Smooth muscle cell (in vitro differentiated cells): Measurements from ENCODE around the gene SAYSD1. TPM values are rescaled to one million over a fixed set of nuclear protein-coding genes. Genes with fewer than 3 reads are reported as not detected.

ENCODE experiments used
- DNase-seq: peaks from one replicate; lab custom pipeline; 2025; ENCODE audit not compliant: unreplicated experiment; lab: John Stamatoyannopoulos, UW
- H2AFZ ChIP-seq: fragments of 200-600 bp; sonication (generic); 2 replicates; pipeline ENCODE4 v1.6.0; 2016; ENCODE audit warnings: antibody characterized with exemption, low read depth, mild to moderate bottlenecking
- H3F3A ChIP-seq: fragments of 200-600 bp; sonication (generic); 2 replicates; pipeline ENCODE4 v1.6.0; 2017; ENCODE audit warnings: antibody characterized with exemption, low read depth
- H3K27ac ChIP-seq: fragments of 200-600 bp; sonication (generic); 2 replicates; pipeline ENCODE4 v1.5.1; 2016; ENCODE audit warnings: low read depth, mild to moderate bottlenecking
- H3K27me3 ChIP-seq: fragments of 200-600 bp; sonication (generic); 2 replicates; pipeline ENCODE4 v1.6.1; 2016; ENCODE audit warnings: low read depth, mild to moderate bottlenecking
- H3K36me3 ChIP-seq: fragments of 200-600 bp; sonication (generic); 2 replicates; pipeline ENCODE4 v1.5.1; 2016; ENCODE audit warnings: low read depth
- H3K4me1 ChIP-seq: fragments of 200-600 bp; sonication (generic); 2 replicates; pipeline ENCODE4 v1.5.1; 2016; ENCODE audit warnings: low read depth
- H3K4me2 ChIP-seq: fragments of 200-600 bp; sonication (generic); 2 replicates; pipeline ENCODE4 v1.6.0; 2016; ENCODE audit warnings: mild to moderate bottlenecking
- H3K4me3 ChIP-seq: fragments of 200-600 bp; sonication (generic); 2 replicates; pipeline ENCODE4 v1.5.1; 2016; ENCODE audit warnings: mild to moderate bottlenecking
- H3K79me2 ChIP-seq: fragments of 200-600 bp; sonication (generic); 2 replicates; pipeline ENCODE4 v1.6.0; 2016; ENCODE audit warnings: low read depth, mild to moderate bottlenecking
- H3K9ac ChIP-seq: fragments of 200-600 bp; sonication (generic); 2 replicates; pipeline ENCODE4 v1.6.0; 2016; ENCODE audit warnings: low read depth
- H3K9me3 ChIP-seq: fragments of 200-600 bp; sonication (generic); replicated peaks from 2 replicates; pipeline ENCODE4 v1.5.1; 2016; ENCODE audit warnings: low read depth
- H4K20me1 ChIP-seq: fragments of 200-600 bp; sonication (generic); 2 replicates; pipeline ENCODE4 v1.6.0; 2016; ENCODE audit warnings: low read depth
- WGBS: methylation state at CpG from one replicate; pipeline ENCODE4 v1.1.7; 2016; ENCODE audit warnings: low lambda C conversion rate; 5-methylcytosine and 5-hydroxymethylcytosine counted together
- polyA plus RNA-seq: library from polyadenylated mRNA; unstranded; fragments of >200 nt; fragmentation: Nextera tagmentation; extraction: Ambion mirVana; gene quantifications from 2 replicates; pipeline ENCODE4 v1.2.1, GENCODE V29; 2016
- total RNA-seq: library from RNA; depleted of rRNA; stranded (reverse); fragments of >200 nt; gene quantifications from 2 replicates; pipeline ENCODE4 v1.2.3, GENCODE V29; 2014
- TF ChIP-seq, protein P1 (sequence below): fragments of 200-600 bp; sonication (generic); IDR thresholded peaks from 2 replicates; pipeline ENCODE4 v1.5.1; 2017; ENCODE audit warnings: borderline replicate concordance, mild to moderate bottlenecking, antibody characterized with exemption; ENCODE audit not compliant: insufficient read depth, poor library complexity, severe bottlenecking

Gene SAYSD1
- total and polyA plus RNA-seq, 2 experiments from 2014 or later: 6.3 to 7.7 TPM

DNA sequence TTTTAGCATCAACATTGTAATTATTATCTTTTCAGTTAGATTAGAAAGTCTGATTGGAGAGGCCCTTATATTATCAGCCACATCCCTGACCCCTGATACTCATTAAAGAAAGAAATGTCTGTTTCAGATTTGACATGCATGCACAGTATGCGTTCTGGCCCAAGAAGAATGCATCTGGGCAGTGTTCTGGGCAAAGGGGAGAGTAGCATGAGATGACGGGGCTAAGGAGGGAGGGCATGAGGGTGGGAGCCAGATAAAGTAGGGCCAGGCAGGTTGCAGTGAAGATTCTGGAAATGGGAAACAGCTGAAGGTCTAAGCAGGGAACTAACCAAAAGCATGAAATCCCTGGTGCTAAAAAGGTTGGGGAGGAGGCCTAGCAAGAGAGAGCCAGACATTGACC is 7.3 kb downstream of the SAYSD1 start:
- no peak for DNase-seq
- H4K20me1 ChIP-seq: no peaks in the 10 kb centered on the region
- WGBS: 41% methylated on average over 2 of the region's 2 CpGs
- H3K4me1 ChIP-seq: no peaks in the 10 kb centered on the region
- no peak overlapping the region for H3K4me2 ChIP-seq
- no peak overlapping the region for H3K9ac ChIP-seq
- no peaks in the 10 kb centered on the region for H3K9me3 ChIP-seq
- no peaks in the 10 kb centered on the region for H3K36me3 ChIP-seq
- no peak overlapping the region for H2AFZ ChIP-seq
- no peaks in the 10 kb centered on the region for H3K27me3 ChIP-seq
- TF ChIP-seq, protein P1, sequence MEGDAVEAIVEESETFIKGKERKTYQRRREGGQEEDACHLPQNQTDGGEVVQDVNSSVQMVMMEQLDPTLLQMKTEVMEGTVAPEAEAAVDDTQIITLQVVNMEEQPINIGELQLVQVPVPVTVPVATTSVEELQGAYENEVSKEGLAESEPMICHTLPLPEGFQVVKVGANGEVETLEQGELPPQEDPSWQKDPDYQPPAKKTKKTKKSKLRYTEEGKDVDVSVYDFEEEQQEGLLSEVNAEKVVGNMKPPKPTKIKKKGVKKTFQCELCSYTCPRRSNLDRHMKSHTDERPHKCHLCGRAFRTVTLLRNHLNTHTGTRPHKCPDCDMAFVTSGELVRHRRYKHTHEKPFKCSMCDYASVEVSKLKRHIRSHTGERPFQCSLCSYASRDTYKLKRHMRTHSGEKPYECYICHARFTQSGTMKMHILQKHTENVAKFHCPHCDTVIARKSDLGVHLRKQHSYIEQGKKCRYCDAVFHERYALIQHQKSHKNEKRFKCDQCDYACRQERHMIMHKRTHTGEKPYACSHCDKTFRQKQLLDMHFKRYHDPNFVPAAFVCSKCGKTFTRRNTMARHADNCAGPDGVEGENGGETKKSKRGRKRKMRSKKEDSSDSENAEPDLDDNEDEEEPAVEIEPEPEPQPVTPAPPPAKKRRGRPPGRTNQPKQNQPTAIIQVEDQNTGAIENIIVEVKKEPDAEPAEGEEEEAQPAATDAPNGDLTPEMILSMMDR: no peak
- no peaks in the 10 kb centered on the region for H3K79me2 ChIP-seq
- no peaks in the 10 kb centered on the region for H3F3A ChIP-seq
- no peak overlapping the region for H3K4me3 ChIP-seq
- no peak overlapping the region for H3K27ac ChIP-seq

DNA sequence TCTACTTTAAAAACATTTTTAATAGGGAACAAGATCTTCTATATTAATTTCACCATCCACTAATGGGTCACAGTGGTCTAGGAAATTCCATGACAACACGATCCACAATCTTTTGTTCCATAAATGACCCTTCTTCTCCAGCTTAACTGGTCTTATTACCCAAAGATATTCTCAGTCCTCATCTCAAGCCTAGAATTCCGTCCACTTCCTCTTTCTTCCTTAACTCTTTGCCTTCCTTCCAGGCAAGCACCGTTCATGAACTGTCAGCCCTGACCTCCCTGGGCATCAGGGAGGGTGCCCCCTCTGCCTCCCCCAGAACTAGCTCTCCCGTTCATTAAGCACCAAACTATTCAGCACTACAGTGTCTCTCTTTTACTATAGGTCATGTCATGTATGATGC is 8.0 kb downstream of the SAYSD1 start:
- TF ChIP-seq, protein P1: no peak
- Histone ChIP-seq H3K79me2 (no peaks in the 10 kb centered on the region), H3F3A (no peaks in the 10 kb centered on the region), H2AFZ (no peak overlapping the region), H3K9ac (no peak overlapping the region), H3K4me3 (no peak overlapping the region), H3K4me2 (no peak overlapping the region), H3K27me3 (no peaks in the 10 kb centered on the region), H3K27ac (no peak overlapping the region), H3K4me1 (no peaks in the 10 kb centered on the region), H3K36me3 (no peaks in the 10 kb centered on the region), H4K20me1 (no peaks in the 10 kb centered on the region), H3K9me3 (no peaks in the 10 kb centered on the region)
- WGBS: 82% methylated on average over 4 of the region's 4 CpGs
- DNase-seq: no peak

DNA sequence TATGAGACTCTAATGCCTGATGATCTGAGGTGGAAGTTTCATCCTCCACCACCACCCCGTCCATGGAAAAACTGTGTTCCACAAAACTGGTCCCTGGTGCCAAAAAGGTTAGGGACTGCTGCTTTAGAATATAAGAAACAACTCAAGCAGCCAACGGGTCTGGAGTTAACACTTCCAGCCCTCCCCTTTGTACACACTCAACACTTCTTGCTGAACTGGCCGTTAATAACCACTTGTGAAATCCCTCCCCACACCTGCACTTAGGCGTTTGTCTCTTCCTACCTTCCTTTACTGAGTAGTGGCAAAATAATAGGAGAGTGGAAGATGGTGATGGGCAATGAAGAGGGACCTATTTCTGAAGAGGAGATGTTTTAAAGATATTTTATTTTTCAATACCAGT is 10.5 kb downstream of the SAYSD1 start:
- no peaks in the 10 kb centered on the region for H3K9me3 ChIP-seq
- DNase-seq: no peak
- H2AFZ ChIP-seq: no peak overlapping the region
- peaks cover 8% of the 10 kb centered on the region for H3K27me3 ChIP-seq
- no peak overlapping the region for H3K9ac ChIP-seq
- no peaks in the 10 kb centered on the region for H3K36me3 ChIP-seq
- H3K4me1 ChIP-seq: no peaks in the 10 kb centered on the region
- H3K4me3 ChIP-seq: no peak overlapping the region
- WGBS: 84% methylated on average over 4 of the region's 4 CpGs
- H3K27ac ChIP-seq: no peak overlapping the region
- H3K79me2 ChIP-seq: no peaks in the 10 kb centered on the region
- TF ChIP-seq, protein P1: no peak
- no peaks in the 10 kb centered on the region for H4K20me1 ChIP-seq
- H3F3A ChIP-seq: no peaks in the 10 kb centered on the region
- H3K4me2 ChIP-seq: no peak overlapping the region

DNA sequence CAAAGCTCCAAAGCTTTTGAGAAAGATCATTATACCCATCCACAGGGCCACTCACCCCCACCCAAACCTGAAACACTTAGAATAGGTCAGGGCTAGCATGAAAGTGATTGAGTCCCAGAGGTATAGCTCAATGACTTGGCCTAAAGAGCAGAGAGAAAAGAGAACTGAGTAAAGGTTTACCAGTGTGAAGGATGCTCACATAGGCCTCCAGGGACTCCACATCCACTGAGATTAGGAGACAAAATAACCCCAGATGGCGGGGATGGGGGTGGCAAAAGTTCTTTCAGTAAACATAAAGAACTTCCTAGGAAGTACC is 12.2 kb downstream of the SAYSD1 start:
- 100% methylated on average over 1 of the region's 1 CpG for WGBS
- no peak for DNase-seq

More for the DNA sequence above, 12.2 kb downstream of the SAYSD1 start:
- Histone ChIP-seq H3F3A (no peaks in the 10 kb centered on the region), H4K20me1 (no peaks in the 10 kb centered on the region), H3K4me3 (no peak overlapping the region), H3K27me3 (peaks cover 15% of the 10 kb centered on the region), H3K4me1 (no peaks in the 10 kb centered on the region), H2AFZ (no peak overlapping the region), H3K9me3 (no peaks in the 10 kb centered on the region), H3K9ac (no peak overlapping the region), H3K36me3 (no peaks in the 10 kb centered on the region), H3K27ac (no peak overlapping the region), H3K79me2 (no peaks in the 10 kb centered on the region), H3K4me2 (no peak overlapping the region)
- TF ChIP-seq, protein P1: no peak
